HG02885 (cell line): ENCODE results near the gene INPP5D.
"Not testable (repeated sequence)": the region's sequence is repeated elsewhere in the genome, so short reads cannot be mapped to it uniquely, and the experiment has no call there.

Source experiments
- ATAC-seq: cut with Tn5 transposase; IDR thresholded peaks from one replicate; pipeline ENCODE4 v1.9.1; 2021; ENCODE audit warnings: mild to moderate bottlenecking; ENCODE audit not compliant: unreplicated experiment, poor library complexity

The INPP5D gene

DNA sequence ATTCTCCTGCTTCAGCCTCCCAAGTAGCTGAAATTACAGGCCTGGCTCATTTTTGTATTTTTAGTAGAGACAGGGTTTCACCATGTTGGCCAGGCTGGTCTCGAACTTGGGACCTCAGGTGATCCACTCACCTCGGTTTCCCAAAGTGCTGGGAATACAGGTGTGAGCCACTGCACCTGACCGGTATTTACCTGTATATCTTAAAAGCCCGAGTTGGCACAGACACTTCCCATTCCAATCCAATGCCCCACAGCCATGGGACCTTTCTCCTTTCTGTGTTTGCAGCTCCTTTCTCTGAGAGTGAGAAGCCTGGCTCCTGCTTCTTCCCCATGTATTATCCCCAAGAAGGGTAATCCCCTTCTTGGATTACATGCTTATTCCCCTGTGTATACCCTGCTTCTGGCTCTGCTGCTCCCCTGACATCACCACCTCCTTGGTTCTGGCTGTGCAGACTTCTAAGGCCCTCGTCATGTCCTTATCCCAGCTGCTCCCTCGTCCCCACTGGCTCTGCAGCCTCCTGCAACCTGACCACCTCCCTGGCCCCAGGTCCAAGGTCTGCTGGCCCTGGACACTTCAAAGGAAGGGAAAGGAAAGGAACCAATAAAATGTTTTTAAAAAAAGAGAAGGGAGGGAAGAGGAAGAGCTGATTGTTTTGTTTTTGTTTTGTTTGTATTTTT lies 52.8 kb downstream of the INPP5D start:
- ATAC-seq = no peak

- ATAC-seq = no peak
These were observed 54.3 kb downstream of the INPP5D start for GRCh38 chr2:233114421-233114861.

- no peak for ATAC-seq
These were observed 55.0 kb downstream of the INPP5D start for GRCh38 chr2:233115121-233115520.

GRCh38 chr2:233115741-233116140 lies 55.6 kb downstream of the INPP5D start:
- no peak for ATAC-seq

GRCh38 chr2:233116946-233117345 lies 56.8 kb downstream of the INPP5D start:
- ATAC-seq = no peak

DNA sequence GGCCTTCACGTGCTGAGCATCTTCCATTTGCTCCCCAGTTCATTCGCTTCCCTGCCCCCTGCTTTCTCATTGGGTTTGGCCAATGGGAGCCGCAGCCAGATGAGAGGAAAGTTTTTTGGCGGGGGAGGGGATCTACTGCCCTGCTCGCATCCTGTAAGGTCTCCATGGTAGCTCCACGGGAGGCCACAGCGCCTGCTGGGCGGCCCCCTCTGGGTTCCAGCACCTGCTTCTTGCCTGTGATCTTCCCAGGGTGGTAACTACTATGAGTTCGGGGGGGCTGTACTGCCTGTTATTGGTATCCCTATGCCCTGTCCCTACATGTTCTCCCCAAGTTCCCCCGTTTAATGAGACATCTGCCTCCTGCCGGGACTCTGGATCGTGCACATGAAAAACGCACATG lies 57.2 kb downstream of the INPP5D start:
- ATAC-seq = no peak

- ATAC-seq = no peak
These were observed 57.9 kb downstream of the INPP5D start for GRCh38 chr2:233117811-233118647.

GRCh38 chr2:233118648-233119000 lies 58.5 kb downstream of the INPP5D start:
- ATAC-seq = no peak

DNA sequence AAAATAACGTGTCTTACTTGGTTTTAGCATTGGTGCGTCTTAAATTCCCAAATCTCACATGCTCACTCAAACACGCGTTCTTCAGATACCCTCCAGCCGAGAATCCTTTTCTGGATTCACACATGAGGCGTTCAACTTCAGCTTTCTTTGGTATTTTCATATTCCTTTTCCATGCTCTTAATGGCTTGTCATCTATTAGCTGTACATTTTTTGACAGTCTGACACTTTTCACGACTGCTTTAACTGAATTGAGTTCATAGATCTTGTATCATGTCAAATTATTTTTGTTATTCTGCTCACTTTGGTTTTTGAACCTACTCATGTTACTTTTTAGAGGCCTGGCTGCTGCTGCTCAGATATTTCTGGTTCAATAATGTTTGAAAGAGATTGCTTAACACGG lies 59.0 kb downstream of the INPP5D start:
- ATAC-seq = no peak

GRCh38 chr2:233119806-233120205 lies 59.7 kb downstream of the INPP5D start:
- ATAC-seq = no peak

DNA sequence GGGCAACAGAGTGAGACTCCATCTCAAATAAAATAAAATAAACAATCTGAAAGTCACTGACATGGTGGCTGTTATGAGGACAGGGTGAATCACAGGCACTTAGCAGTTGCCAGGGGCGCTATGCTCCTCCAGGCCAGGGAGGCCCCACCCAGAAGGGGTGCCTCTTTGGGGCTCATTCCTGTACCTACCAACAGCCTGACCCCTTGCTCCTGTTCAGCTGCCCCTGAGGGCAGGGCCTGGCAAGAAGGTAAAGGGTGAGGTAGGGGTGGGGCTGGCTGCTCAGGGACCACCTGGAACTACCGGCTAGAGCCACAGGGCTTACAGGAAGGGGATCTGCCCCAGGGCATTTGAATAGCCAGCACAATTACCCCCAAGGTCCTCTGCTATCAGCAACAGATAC lies 60.3 kb downstream of the INPP5D start:
- ATAC-seq = no peak

GRCh38 chr2:233121856-233122255 lies 61.7 kb downstream of the INPP5D start:
- ATAC-seq = no peak

DNA sequence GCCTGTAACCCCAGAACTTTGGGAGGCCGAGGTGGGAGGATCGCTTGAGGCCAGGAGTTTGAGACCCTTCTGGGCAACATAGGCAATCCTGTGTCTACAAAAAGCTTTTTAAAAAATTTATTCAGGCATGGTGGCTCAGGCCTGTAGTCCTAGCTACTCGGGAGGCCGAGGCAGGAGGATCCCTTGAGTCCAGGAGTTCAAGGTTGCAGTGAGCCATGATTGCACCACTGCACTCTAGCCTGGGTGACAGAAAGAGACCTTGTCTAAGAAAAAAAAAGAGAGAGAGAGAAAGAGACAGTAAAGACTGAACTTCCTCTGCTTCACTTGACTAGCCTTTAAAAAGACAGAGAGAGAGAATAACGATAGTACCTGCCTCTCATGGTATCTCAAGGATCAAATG lies 62.4 kb downstream of the INPP5D start:
- ATAC-seq = no peak

DNA sequence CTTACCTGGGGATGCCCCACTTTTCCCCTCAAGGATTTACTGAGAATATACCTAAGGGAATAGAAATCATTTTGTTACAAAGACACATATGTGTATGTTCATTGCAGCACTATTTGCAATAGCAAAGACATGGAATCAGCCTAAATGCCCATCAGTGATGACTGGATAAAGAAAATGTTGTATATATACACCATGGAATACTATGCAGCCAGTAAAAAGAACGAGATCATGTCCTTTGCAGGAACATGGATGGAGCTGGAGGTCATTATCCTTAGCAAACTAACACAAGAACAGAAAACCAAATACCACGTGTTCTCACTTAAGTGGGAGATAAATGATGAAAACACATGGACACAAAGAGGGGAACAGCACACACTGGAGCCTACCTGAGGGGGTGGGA lies 63.4 kb downstream of the INPP5D start:
- not testable (repeated sequence) for ATAC-seq

GRCh38 chr2:233124421-233125080 lies 64.4 kb downstream of the INPP5D start:
- peak; percentile 85 for ATAC-seq

GRCh38 chr2:233125455-233126065 lies 65.4 kb downstream of the INPP5D start:
- no peak for ATAC-seq

DNA sequence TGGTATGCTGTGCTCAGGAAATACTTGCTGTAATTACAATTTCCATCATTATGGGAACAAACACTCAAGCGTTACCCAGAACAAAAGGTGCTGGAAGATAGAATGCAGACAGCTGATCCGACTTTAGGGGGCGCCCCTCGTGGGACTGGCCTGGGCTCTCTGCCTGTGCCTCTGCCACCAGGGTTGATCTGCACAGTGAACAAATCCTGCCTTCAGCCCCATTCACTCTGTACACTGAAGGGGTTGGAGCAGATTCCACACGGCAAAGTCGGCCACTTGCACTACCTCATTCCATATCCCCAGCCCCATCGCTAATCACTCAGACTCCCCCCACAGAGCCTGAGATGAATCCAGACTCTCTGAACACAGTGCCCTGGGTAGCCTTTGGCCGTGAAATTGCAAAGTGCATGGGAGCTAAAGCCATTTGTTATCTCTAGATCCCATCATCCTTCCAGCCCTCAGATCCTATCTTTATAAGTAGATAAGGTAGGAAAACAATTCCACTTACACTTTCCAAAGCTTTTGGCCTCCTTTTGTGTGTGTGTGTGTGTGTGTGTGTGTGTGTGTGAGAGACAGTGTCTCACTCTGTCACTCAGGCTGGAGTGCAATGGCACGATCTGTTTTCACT lies 69.3 kb downstream of the INPP5D start:
- no peak for ATAC-seq

DNA sequence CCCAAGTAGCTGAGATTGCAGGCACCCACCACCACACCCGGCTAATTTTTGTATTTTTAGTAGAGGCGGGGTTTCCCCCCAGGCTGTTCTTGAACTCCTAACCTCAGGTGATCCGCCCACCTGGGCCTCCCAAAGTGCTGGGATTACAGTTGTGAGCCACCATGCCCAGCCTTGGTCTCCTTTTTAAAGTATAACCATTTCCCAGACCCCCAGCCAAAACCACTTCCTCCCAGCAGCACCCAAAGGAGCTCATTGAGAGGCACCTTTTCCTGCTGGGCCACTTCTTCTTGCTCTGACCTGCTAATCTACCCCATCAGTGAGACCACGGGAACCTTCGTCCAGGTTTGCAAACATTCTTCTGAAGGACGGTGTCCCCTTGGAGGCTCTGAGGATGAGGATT lies 69.9 kb downstream of the INPP5D start:
- ATAC-seq = no peak

DNA sequence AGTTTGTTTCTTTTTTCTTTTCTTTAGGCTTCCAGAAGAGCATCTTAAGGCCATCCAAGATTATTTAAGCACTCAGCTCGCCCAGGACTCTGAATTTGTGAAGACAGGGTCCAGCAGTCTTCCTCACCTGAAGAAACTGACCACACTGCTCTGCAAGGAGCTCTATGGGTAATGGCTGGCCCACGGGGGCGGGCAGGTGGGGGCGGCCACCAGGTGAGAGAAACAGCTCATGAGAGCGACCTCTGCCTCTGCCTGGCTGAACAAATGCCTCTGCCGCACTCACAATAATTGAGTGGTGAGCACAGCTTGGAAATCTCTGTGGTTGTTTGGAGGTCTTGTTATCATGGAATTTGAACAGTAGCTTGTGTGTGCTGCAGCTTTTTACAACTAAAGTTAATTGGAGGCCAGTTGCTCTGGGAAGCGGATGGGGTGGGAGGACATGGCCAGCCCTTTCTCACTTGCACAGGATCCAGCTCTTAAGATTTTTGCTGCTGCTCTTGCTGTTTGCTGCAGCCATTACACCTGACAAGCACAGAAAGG lies 70.4 kb downstream of the INPP5D start:
- no peak for ATAC-seq
